H9 (cell line): ENCODE measurements around the gene POR. TPM values are rescaled to one million over a fixed set of nuclear protein-coding genes. Genes with fewer than 3 reads are reported as not detected.
A peak's percentile ranks its signal among the peaks of the same experiment; 100 is the strongest.

ENCODE experiments used
- DNase-seq: peaks from one replicate; pipeline ENCODE4 v3.0.0-alpha.2; 2017
- H2AFZ ChIP-seq: one replicate; pipeline ENCODE4 v1.6.1; 2013; ENCODE audit warnings: mild to moderate bottlenecking, low read length, control low read depth, moderate library complexity
- H2AK5ac ChIP-seq: 2 replicates; pipeline ENCODE4 v1.6.1; 2013; ENCODE audit warnings: low read length, control low read depth, mixed read lengths; ENCODE audit not compliant: insufficient read length
- H2BK120ac ChIP-seq: one replicate; pipeline ENCODE4 v1.6.1; 2013; ENCODE audit warnings: low read depth, mild to moderate bottlenecking, low read length, control low read depth, inconsistent platforms; ENCODE audit not compliant: poor library complexity, severe bottlenecking
- H2BK12ac ChIP-seq: 2 replicates; pipeline ENCODE4 v1.6.1; 2013; ENCODE audit warnings: low read length, control low read depth, mixed read lengths, low read depth; ENCODE audit not compliant: insufficient read length
- H2BK15ac ChIP-seq: 2 replicates; pipeline ENCODE4 v1.6.1; 2013; ENCODE audit warnings: low read depth, low read length, control low read depth
- H2BK20ac ChIP-seq: one replicate; pipeline ENCODE4 v1.6.1; 2013; ENCODE audit warnings: low read depth, mild to moderate bottlenecking, low read length, control low read depth, inconsistent platforms; ENCODE audit not compliant: poor library complexity, severe bottlenecking
- H2BK5ac ChIP-seq: 2 replicates; pipeline ENCODE4 v1.6.1; 2013; ENCODE audit warnings: low read length, control low read depth, mixed read lengths; ENCODE audit not compliant: insufficient read length
- H3K14ac ChIP-seq: 2 replicates; pipeline ENCODE4 v1.6.1; 2013; ENCODE audit warnings: low read length, control low read depth; ENCODE audit not compliant: insufficient read depth
- H3K18ac ChIP-seq: 2 replicates; pipeline ENCODE4 v1.6.1; 2013; ENCODE audit warnings: low read depth, mild to moderate bottlenecking, mixed read lengths, low read length, control low read depth; ENCODE audit not compliant: insufficient read length
- H3K23ac ChIP-seq: 2 replicates; pipeline ENCODE4 v1.6.1; 2013; ENCODE audit warnings: low read length, control low read depth, mixed read lengths, low read depth; ENCODE audit not compliant: insufficient read length
- H3K23me2 ChIP-seq: 2 replicates; pipeline ENCODE4 v1.6.1; 2013; ENCODE audit warnings: low read depth, mild to moderate bottlenecking, mixed read lengths, low read length, control low read depth; ENCODE audit not compliant: insufficient read length, poor library complexity, severe bottlenecking
- H3K27ac ChIP-seq: 2 replicates; pipeline ENCODE4 v1.5.1; 2013; ENCODE audit warnings: low read length, control low read depth, mixed read lengths, low read depth; ENCODE audit not compliant: insufficient read length
- H3K27me3 ChIP-seq: 2 replicates; pipeline ENCODE4 v1.6.1; 2013; ENCODE audit warnings: low read length, control low read depth, inconsistent platforms; ENCODE audit not compliant: insufficient read depth
- H3K4ac ChIP-seq: 2 replicates; pipeline ENCODE4 v1.6.1; 2013; ENCODE audit warnings: low read depth, mild to moderate bottlenecking, control low read depth, inconsistent platforms, low read length, moderate library complexity
- H3K4me1 ChIP-seq: 2 replicates; pipeline ENCODE4 v1.6.1; 2013; ENCODE audit warnings: low read length, control low read depth, inconsistent platforms; ENCODE audit not compliant: insufficient read depth
- H3K4me2 ChIP-seq: 2 replicates; pipeline ENCODE4 v1.6.1; 2013; ENCODE audit warnings: low read length, control low read depth, mixed read lengths; ENCODE audit not compliant: insufficient read length, insufficient read depth
- H3K56ac ChIP-seq: 2 replicates; pipeline ENCODE4 v1.6.1; 2013; ENCODE audit warnings: low read depth, mild to moderate bottlenecking, mixed read lengths, low read length, control low read depth; ENCODE audit not compliant: insufficient read length
- H3K79me1 ChIP-seq: 2 replicates; pipeline ENCODE4 v1.6.1; 2013; ENCODE audit warnings: low read depth, mild to moderate bottlenecking, moderate library complexity, low read length, control low read depth, inconsistent platforms; ENCODE audit not compliant: insufficient read depth, poor library complexity, severe bottlenecking
- H3K79me2 ChIP-seq: 2 replicates; pipeline ENCODE4 v1.6.1; 2013; ENCODE audit warnings: low read length, control low read depth, inconsistent platforms; ENCODE audit not compliant: insufficient read depth
- H3K9ac ChIP-seq: 2 replicates; pipeline ENCODE4 v1.6.1; 2013; ENCODE audit warnings: low read length, control low read depth, mixed read lengths; ENCODE audit not compliant: insufficient read length; ENCODE audit errors: extremely low read depth
- H3K9me3 ChIP-seq: one replicate; pipeline ENCODE4 v1.6.1; 2013; ENCODE audit warnings: low read depth, low read length, inconsistent platforms; ENCODE audit not compliant: control insufficient read depth
- H3T11ph ChIP-seq: one replicate; pipeline ENCODE4 v1.6.1; 2013; ENCODE audit warnings: mild to moderate bottlenecking, low read length, control low read depth, inconsistent platforms
- H4K20me1 ChIP-seq: one replicate; pipeline ENCODE4 v1.6.1; 2013; ENCODE audit not compliant: control insufficient read depth, insufficient read length, insufficient read depth
- H4K5ac ChIP-seq: 2 replicates; pipeline ENCODE4 v1.6.1; 2013; ENCODE audit warnings: low read depth, mild to moderate bottlenecking, mixed read lengths, low read length, control low read depth; ENCODE audit not compliant: insufficient read length
- H4K8ac ChIP-seq: replicated peaks from 2 replicates; pipeline ENCODE4 v1.6.1; 2013; ENCODE audit warnings: low read length, control low read depth, mixed read lengths, low read depth; ENCODE audit not compliant: insufficient read length
- H4K91ac ChIP-seq: 2 replicates; pipeline ENCODE4 v1.6.1; 2013; ENCODE audit warnings: low read depth, mild to moderate bottlenecking, moderate library complexity, mixed read lengths, low read length, control low read depth; ENCODE audit not compliant: insufficient read length
- H3K27ac Mint-ChIP-seq, 3 experiments: 2 replicates in 2 of 3; 3 replicates in 1 of 3; pipeline ENCODE4 v1.8.0; 2020 to 2021; ENCODE audit warnings: mixed read lengths in 3 of 3, mild to moderate bottlenecking in 1 of 3, moderate library complexity in 1 of 3
- H3K27me3 Mint-ChIP-seq: 2 replicates; pipeline ENCODE4 v1.8.0; 2021; ENCODE audit warnings: low read depth, mild to moderate bottlenecking, moderate library complexity, mixed read lengths
- H3K36me3 Mint-ChIP-seq, 3 experiments: 2 replicates in 2 of 3; 3 replicates in 1 of 3; pipeline ENCODE4 v1.8.0; 2020 to 2021; ENCODE audit warnings: low read depth in 3 of 3, mixed read lengths in 3 of 3; ENCODE audit not compliant: insufficient read depth in 1 of 3
- H3K4me1 Mint-ChIP-seq, 2 experiments: 2 replicates each; pipeline ENCODE4 v1.8.0; 2020; ENCODE audit warnings: mixed read lengths in 2 of 2
- H3K4me3 Mint-ChIP-seq, 2 experiments: 2 replicates in 1 of 2; 3 replicates in 1 of 2; pipeline ENCODE4 v1.8.0; 2020 to 2021; ENCODE audit warnings: mild to moderate bottlenecking in 2 of 2, mixed read lengths in 2 of 2, moderate library complexity in 1 of 2
- H3K9me3 Mint-ChIP-seq, 2 experiments: 2 replicates in 1 of 2; 3 replicates in 1 of 2; pipeline ENCODE4 v1.8.0; 2020; ENCODE audit warnings: mild to moderate bottlenecking in 2 of 2, mixed read lengths in 2 of 2, moderate library complexity in 1 of 2
- CTCF ChIP-seq: fragments of 200-600 bp; sonication (generic); conservative IDR thresholded peaks from 3 replicates; pipeline ENCODE4 v1.8.0; 2021; ENCODE audit warnings: antibody characterized with exemption, mild to moderate bottlenecking
- WGBS: extraction: QIAGEN DNeasy Blood & Tissue Kit; methylation state at CpG from one replicate; pipeline ENCODE4 v1.1.7; 2013; ENCODE audit warnings: missing lambda C conversion rate, low lambda C conversion rate, mixed read lengths; ENCODE audit not compliant: insufficient read length; ENCODE audit errors: extremely low coverage; 5-methylcytosine and 5-hydroxymethylcytosine counted together
- total RNA-seq: library from RNA; stranded (reverse); gene quantifications from 2 replicates; pipeline ENCODE4 v1.2.1, GENCODE V29; 2021

The POR gene
- total RNA-seq, 1 experiment from 2014 or later, result 128 TPM

GRCh38 chr7:75896803-75897327 is 18.1 kb upstream of the POR start:
- no peak overlapping the region for H3K23ac ChIP-seq
- WGBS, result no CpG with 5 or more reads among the region's 6 CpGs
- peaks cover 7 to 18% of the 10 kb centered on the region in 2 experiments for H3K4me1 Mint-ChIP-seq
- no peak overlapping the region for H3K14ac ChIP-seq
- no peak overlapping the region for H2AK5ac ChIP-seq
- H3K4me3 Mint-ChIP-seq, result no peak overlapping the region
- H2BK20ac ChIP-seq, result no peak overlapping the region
- H3K27me3 Mint-ChIP-seq, result no peaks in the 10 kb centered on the region; the same call in none of the 2 replicates
- TF ChIP-seq CTCF, result no peak
- no peaks in the 10 kb centered on the region for H3K27me3 ChIP-seq
- no peak overlapping the region for H2AFZ ChIP-seq
- H4K20me1 ChIP-seq, result peaks cover 3% of the 10 kb centered on the region
- peak overlapping the region in 1 of 3 experiments; percentile 81; a peak in 1 of 7 replicates for H3K27ac Mint-ChIP-seq
- no peaks in the 10 kb centered on the region for H3K9me3 ChIP-seq
- no peaks in the 10 kb centered on the region for H3K4me1 ChIP-seq
- H3K79me2 ChIP-seq, result no peaks in the 10 kb centered on the region
- H2BK120ac ChIP-seq, result no peak overlapping the region
- DNase-seq, result no peak
- no peak overlapping the region for H3K18ac ChIP-seq
- H4K8ac ChIP-seq, result no peak overlapping the region
- H3T11ph ChIP-seq, result no peak overlapping the region
- H3K79me1 ChIP-seq, result no peaks in the 10 kb centered on the region
- H3K9ac ChIP-seq, result no peak overlapping the region
- no peak overlapping the region for H2BK12ac ChIP-seq
- H2BK5ac ChIP-seq, result no peak overlapping the region
- H3K36me3 Mint-ChIP-seq, result no peaks in the 10 kb centered on the region
- H3K23me2 ChIP-seq, result no peaks in the 10 kb centered on the region
- no peak overlapping the region for H3K56ac ChIP-seq
- no peaks in the 10 kb centered on the region for H3K9me3 Mint-ChIP-seq
- no peak overlapping the region for H4K5ac ChIP-seq
- H2BK15ac ChIP-seq, result no peak overlapping the region
- H4K91ac ChIP-seq, result no peak overlapping the region
- H3K4ac ChIP-seq, result no peak overlapping the region
- no peak overlapping the region for H3K27ac ChIP-seq
- H3K4me2 ChIP-seq, result no peak overlapping the region
